GM15510 (cell line): ENCODE measurements around the gene UNC13C.

Experiments used
- POLR2A ChIP-seq: IDR thresholded peaks from 3 replicates; pipeline ENCODE4 v1.6.1; 2011; ENCODE audit warnings: borderline replicate concordance; ENCODE audit not compliant: insufficient read length; ENCODE audit errors: extremely low read depth

Gene UNC13C

GRCh38 chr15:54064365-54064764 lies 86.1 kb downstream of the UNC13C start:
- TF ChIP-seq POLR2A = no peak

- TF ChIP-seq POLR2A = no peak
These were observed 88.2 kb downstream of the UNC13C start for GRCh38 chr15:54066403-54066802.

GRCh38 chr15:54082836-54083492 lies 104.7 kb downstream of the UNC13C start:
- no peak for TF ChIP-seq POLR2A

GRCh38 chr15:54083501-54083900 lies 105.3 kb downstream of the UNC13C start:
- no peak for TF ChIP-seq POLR2A

- no peak for TF ChIP-seq POLR2A
These were observed 105.8 kb downstream of the UNC13C start for GRCh38 chr15:54083991-54084390.

GRCh38 chr15:54088837-54089236 lies 110.6 kb downstream of the UNC13C start:
- no peak for TF ChIP-seq POLR2A

GRCh38 chr15:54089776-54090175 lies 111.5 kb downstream of the UNC13C start:
- TF ChIP-seq POLR2A = no peak

- no peak for TF ChIP-seq POLR2A
These were observed 113.4 kb downstream of the UNC13C start for GRCh38 chr15:54091651-54092050.

GRCh38 chr15:54094661-54095060 lies 116.4 kb downstream of the UNC13C start:
- no peak for TF ChIP-seq POLR2A

GRCh38 chr15:54097019-54097418 lies 118.8 kb downstream of the UNC13C start:
- no peak for TF ChIP-seq POLR2A

GRCh38 chr15:54099010-54099409 lies 120.8 kb downstream of the UNC13C start:
- TF ChIP-seq POLR2A = no peak

GRCh38 chr15:54101664-54102270 lies 123.5 kb downstream of the UNC13C start:
- no peak for TF ChIP-seq POLR2A

GRCh38 chr15:54102704-54103103 lies 124.5 kb downstream of the UNC13C start:
- TF ChIP-seq POLR2A = no peak

- no peak for TF ChIP-seq POLR2A
These were observed 130.8 kb downstream of the UNC13C start for GRCh38 chr15:54109014-54109413.

GRCh38 chr15:54119051-54119450 lies 140.8 kb downstream of the UNC13C start:
- no peak for TF ChIP-seq POLR2A

- TF ChIP-seq POLR2A = no peak
These were observed 142.8 kb downstream of the UNC13C start for GRCh38 chr15:54120949-54121463.
